Neural cell (in vitro differentiated cells): ENCODE data around the gene LRRC55.

Experiments used
- EP300 ChIP-seq: fragments of 450-650 bp; conservative IDR thresholded peaks from 2 replicates; pipeline ENCODE4 v1.6.1; 2014; ENCODE audit warnings: antibody characterized with exemption, mild to moderate bottlenecking, moderate library complexity; ENCODE audit not compliant: poor library complexity, severe bottlenecking
- EZH2 ChIP-seq: fragments of 200-600, 300-800 bp; shearing (Covaris generic), sonication (generic); IDR thresholded peaks from 2 replicates; pipeline ENCODE4 v1.6.1; 2014; ENCODE audit warnings: antibody characterized with exemption, low read length, borderline replicate concordance, mild to moderate bottlenecking; ENCODE audit not compliant: insufficient read depth, poor library complexity, severe bottlenecking
- RAD21 ChIP-seq: fragments of 450-650 bp; conservative IDR thresholded peaks from 2 replicates; pipeline ENCODE4 v1.6.1; 2014; ENCODE audit warnings: antibody characterized with exemption, mild to moderate bottlenecking, moderate library complexity
- TAF1 ChIP-seq: IDR thresholded peaks from 2 replicates; pipeline ENCODE4 v1.6.1; 2012; ENCODE audit warnings: low read depth
- TF ChIP-seq, protein P1 (sequence below): fragments of 450-650 bp; IDR thresholded peaks from 2 replicates; pipeline ENCODE4 v1.5.1; 2014; ENCODE audit warnings: antibody characterized with exemption, mild to moderate bottlenecking, moderate library complexity; ENCODE audit not compliant: poor library complexity, severe bottlenecking
- TF ChIP-seq, protein P2 (sequence below): IDR thresholded peaks from 2 replicates; pipeline ENCODE4 v1.6.1; 2012; ENCODE audit warnings: borderline replicate concordance

DNA sequence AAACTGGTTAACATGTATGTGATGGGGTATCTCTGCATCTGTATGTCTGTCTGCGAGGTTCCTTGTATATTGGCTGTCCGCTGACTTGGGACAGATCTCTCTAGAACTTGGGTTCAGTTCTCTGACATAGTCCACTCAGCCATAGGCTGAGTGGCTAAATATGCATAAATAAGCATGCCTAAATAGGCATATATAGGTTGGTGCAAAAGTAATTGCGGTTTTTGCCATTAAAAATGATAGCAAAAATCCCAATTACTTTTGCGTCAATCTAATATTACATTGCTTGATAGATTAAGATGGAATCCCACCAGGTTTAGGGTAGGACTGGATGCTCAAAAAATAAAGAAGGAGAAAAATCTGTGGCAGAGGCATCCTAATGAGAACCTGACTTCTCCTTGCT, 8.8 kb downstream of the LRRC55 start:
- TF ChIP-seq, protein P1, sequence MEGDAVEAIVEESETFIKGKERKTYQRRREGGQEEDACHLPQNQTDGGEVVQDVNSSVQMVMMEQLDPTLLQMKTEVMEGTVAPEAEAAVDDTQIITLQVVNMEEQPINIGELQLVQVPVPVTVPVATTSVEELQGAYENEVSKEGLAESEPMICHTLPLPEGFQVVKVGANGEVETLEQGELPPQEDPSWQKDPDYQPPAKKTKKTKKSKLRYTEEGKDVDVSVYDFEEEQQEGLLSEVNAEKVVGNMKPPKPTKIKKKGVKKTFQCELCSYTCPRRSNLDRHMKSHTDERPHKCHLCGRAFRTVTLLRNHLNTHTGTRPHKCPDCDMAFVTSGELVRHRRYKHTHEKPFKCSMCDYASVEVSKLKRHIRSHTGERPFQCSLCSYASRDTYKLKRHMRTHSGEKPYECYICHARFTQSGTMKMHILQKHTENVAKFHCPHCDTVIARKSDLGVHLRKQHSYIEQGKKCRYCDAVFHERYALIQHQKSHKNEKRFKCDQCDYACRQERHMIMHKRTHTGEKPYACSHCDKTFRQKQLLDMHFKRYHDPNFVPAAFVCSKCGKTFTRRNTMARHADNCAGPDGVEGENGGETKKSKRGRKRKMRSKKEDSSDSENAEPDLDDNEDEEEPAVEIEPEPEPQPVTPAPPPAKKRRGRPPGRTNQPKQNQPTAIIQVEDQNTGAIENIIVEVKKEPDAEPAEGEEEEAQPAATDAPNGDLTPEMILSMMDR: no peak
- TF ChIP-seq RAD21 (no peak), TAF1 (no peak), EP300 (no peak), EZH2 (no peak)
- TF ChIP-seq, protein P2, sequence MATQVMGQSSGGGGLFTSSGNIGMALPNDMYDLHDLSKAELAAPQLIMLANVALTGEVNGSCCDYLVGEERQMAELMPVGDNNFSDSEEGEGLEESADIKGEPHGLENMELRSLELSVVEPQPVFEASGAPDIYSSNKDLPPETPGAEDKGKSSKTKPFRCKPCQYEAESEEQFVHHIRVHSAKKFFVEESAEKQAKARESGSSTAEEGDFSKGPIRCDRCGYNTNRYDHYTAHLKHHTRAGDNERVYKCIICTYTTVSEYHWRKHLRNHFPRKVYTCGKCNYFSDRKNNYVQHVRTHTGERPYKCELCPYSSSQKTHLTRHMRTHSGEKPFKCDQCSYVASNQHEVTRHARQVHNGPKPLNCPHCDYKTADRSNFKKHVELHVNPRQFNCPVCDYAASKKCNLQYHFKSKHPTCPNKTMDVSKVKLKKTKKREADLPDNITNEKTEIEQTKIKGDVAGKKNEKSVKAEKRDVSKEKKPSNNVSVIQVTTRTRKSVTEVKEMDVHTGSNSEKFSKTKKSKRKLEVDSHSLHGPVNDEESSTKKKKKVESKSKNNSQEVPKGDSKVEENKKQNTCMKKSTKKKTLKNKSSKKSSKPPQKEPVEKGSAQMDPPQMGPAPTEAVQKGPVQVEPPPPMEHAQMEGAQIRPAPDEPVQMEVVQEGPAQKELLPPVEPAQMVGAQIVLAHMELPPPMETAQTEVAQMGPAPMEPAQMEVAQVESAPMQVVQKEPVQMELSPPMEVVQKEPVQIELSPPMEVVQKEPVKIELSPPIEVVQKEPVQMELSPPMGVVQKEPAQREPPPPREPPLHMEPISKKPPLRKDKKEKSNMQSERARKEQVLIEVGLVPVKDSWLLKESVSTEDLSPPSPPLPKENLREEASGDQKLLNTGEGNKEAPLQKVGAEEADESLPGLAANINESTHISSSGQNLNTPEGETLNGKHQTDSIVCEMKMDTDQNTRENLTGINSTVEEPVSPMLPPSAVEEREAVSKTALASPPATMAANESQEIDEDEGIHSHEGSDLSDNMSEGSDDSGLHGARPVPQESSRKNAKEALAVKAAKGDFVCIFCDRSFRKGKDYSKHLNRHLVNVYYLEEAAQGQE: no peak
